Lower leg skin (tissue), 3 donors: ENCODE results near the gene RNASE12.

Experiments used
- CTCF ChIP-seq, 3 donors: fragments of 450-650 bp; IDR thresholded peaks; one replicate each; pipeline ENCODE4 v1.5.1; 2016; ENCODE audit warnings: antibody characterized with exemption in 3 of 3, mild to moderate bottlenecking in 3 of 3, moderate library complexity in 2 of 3
- POLR2A ChIP-seq, 2 donors: fragments of 450-650 bp; IDR thresholded peaks; one replicate each; pipeline ENCODE4 v1.6.1; 2016 to 2017; ENCODE audit warnings: antibody characterized with exemption in 2 of 2, mild to moderate bottlenecking in 1 of 2, moderate library complexity in 1 of 2

- TF ChIP-seq POLR2A (IDR thresholded peaks at IDR 0.05) (no peak), CTCF (IDR thresholded peaks at IDR 0.05) (no peak)
These were observed 15.2 kb upstream of the RNASE12 start for GRCh38 chr14:20606190-20606901.
